Measurements from ENCODE around the gene ELOVL6.

DNA sequence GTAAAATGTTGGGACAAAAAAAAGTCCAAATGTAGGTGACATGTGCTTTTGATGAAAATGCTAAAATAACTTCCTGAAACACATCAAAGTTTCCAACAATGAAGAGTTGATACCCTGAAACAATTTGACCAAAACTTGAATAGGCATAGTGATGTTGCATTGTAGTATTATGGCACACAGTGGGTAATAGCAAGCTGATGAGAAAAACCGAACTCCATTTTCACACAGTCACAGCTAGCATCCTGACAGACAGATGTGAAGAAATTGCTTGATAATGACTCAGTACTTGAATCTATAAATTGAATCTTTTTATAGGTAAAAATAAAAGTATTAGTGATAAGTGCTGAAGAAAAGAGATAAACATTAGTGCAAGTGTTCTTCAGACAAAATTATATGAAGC lies 122.5 kb downstream of the ELOVL6 start:
- TF ChIP-seq POLR2A (IDR thresholded peaks at IDR 0.05): no peak
- TF ChIP-seq, protein P1, sequence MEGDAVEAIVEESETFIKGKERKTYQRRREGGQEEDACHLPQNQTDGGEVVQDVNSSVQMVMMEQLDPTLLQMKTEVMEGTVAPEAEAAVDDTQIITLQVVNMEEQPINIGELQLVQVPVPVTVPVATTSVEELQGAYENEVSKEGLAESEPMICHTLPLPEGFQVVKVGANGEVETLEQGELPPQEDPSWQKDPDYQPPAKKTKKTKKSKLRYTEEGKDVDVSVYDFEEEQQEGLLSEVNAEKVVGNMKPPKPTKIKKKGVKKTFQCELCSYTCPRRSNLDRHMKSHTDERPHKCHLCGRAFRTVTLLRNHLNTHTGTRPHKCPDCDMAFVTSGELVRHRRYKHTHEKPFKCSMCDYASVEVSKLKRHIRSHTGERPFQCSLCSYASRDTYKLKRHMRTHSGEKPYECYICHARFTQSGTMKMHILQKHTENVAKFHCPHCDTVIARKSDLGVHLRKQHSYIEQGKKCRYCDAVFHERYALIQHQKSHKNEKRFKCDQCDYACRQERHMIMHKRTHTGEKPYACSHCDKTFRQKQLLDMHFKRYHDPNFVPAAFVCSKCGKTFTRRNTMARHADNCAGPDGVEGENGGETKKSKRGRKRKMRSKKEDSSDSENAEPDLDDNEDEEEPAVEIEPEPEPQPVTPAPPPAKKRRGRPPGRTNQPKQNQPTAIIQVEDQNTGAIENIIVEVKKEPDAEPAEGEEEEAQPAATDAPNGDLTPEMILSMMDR (IDR thresholded peaks at IDR 0.05 in 4 of 5, conservative IDR thresholded peaks at IDR 0.05 in 1 of 5): no peak
